ENCODE results near the gene RAI1.

The RAI1 gene

DNA sequence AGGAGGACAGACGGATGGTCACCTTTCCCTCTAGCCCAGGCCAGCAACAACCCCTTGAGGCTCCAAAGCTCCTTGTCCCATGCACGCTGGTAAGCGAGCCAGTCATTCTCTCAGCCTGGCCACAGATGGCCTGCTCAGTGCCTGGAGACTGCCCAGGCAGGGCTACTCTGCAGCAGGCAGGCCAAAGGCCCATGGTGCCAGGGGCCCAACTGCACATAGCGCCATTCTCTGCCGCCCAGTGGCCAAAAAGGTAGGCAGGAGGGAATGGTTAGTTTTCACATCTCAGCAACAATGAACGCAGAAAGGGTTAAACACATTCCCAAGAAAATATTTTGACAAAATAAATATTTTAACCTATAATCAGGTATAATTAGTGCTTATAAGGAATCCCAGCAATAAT, 163.2 kb downstream of the RAI1 start:
- no peak overlapping the region for H2BK120ac ChIP-seq (ENCODE audit: low read depth, low read length)
- H3K18ac ChIP-seq (ENCODE audit: low read depth in 1 of 2, low read length in 2 of 2), result no peak overlapping the region
- no peak overlapping the region for H2BK12ac ChIP-seq (ENCODE audit: low read length in 2 of 2)

DNA sequence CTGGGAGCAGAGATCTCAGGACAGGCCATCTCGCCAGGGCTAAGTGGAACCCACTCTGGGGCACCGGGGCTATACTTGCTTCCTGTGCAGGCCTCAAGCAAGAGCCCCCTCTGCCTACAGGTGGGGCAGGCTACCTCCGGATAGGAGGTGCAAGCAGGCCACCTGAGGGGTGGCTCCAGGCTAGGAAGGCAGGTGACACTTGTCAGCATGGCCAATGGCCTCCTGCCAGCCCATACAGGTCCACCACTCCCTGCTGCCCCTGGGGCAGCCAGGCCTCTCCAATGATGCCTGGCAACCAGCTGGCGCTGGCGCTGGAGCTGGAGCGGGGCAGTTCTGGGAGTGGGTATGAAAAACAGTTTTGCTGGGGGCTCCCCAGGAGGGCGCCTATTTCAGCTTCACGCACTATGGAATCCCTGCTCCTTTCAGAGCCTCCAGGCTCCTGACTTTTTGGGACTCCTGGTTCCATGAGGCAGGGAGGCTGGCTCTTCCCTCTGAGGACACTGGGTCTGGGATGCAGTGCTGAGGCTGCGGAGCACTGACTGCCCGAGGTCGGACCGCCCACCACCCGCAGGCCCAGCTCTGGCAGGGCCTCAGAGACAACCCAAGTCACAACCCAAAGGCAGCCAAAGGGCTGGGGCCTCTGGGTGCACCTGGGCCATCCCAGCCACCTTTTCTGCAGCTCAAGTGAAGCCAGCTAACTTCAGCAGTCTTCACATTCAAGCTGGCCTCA, 164.0 kb downstream of the RAI1 start:
- Histone ChIP-seq H3K27ac (ENCODE audit: low read length, poor library complexity, severe bottlenecking) (no peak overlapping the region), H4K8ac (ENCODE audit: low read length) (no peak overlapping the region), H2BK5ac (ENCODE audit: low read depth, low read length, poor library complexity, severe bottlenecking) (no peak overlapping the region), H2AFZ (ENCODE audit: low read depth, low read length) (no peak overlapping the region), H3K14ac (ENCODE audit: low read length in 2 of 2) (no peak overlapping the region), H3K79me1 (replicated peaks; ENCODE audit: low read length, poor library complexity, severe bottlenecking) (no peaks in the 10 kb centered on the region), H3K4me1 (ENCODE audit: control insufficient read depth, insufficient read depth, low read depth, low read length) (peaks cover 35% of the 10 kb centered on the region), H4K91ac (ENCODE audit: low read length) (no peak overlapping the region), H2BK12ac (ENCODE audit: low read length in 2 of 2) (peak overlapping the region in 1 of 2 experiments; percentile 8), H3K4me3 (ENCODE audit: insufficient read depth in 1 of 2, low read depth in 1 of 2, low read length in 2 of 2) (no peak overlapping the region), H3K9me3 (ENCODE audit: control insufficient read depth, low read length) (no peaks in the 10 kb centered on the region), H3K9ac (ENCODE audit: low read length) (no peak overlapping the region), H3K18ac (ENCODE audit: low read depth in 1 of 2, low read length in 2 of 2) (no peak overlapping the region), H2AK5ac (ENCODE audit: low read length, severe bottlenecking) (no peak overlapping the region), H2BK120ac (ENCODE audit: low read depth, low read length) (no peak overlapping the region), H3K23ac (ENCODE audit: low read length in 2 of 2) (no peak overlapping the region), H3K36me3 (ENCODE audit: control insufficient read depth in 1 of 2, insufficient read depth in 2 of 2, low read depth in 1 of 2, low read length in 2 of 2) (peaks cover 13 to 38% of the 10 kb centered on the region in 2 experiments), H3K4ac (ENCODE audit: low read depth in 1 of 2, low read length in 2 of 2) (no peak overlapping the region), H3K27me3 (ENCODE audit: control insufficient read depth in 1 of 2, insufficient read depth in 1 of 2, low read length in 2 of 2) (no peaks in the 10 kb centered on the region), H2BK15ac (ENCODE audit: low read depth, poor library complexity, severe bottlenecking) (no peak overlapping the region), H3K4me2 (ENCODE audit: low read length, poor library complexity, severe bottlenecking) (no peak overlapping the region)
- WGBS, result 97% methylated on average over 12 of the region's 13 CpGs
- DNase-seq, result no peak

More for the DNA sequence above, 163.2 kb downstream of the RAI1 start:
- no peaks in the 10 kb centered on the region for H3K79me1 ChIP-seq (replicated peaks; ENCODE audit: low read length, poor library complexity, severe bottlenecking)
- no peak overlapping the region for H3K4ac ChIP-seq (ENCODE audit: low read depth in 1 of 2, low read length in 2 of 2)
- no peaks in the 10 kb centered on the region for H3K9me3 ChIP-seq (ENCODE audit: control insufficient read depth, low read length)
- peak overlapping the region; percentile 31 for H4K91ac ChIP-seq (ENCODE audit: low read length)
- no peak overlapping the region for H3K4me2 ChIP-seq (ENCODE audit: low read length, poor library complexity, severe bottlenecking)
- H3K23ac ChIP-seq (ENCODE audit: low read length in 2 of 2), result no peak overlapping the region
- no peak for DNase-seq
- WGBS, result 98% methylated on average over 5 of the region's 6 CpGs
- no peaks in the 10 kb centered on the region for H3K27me3 ChIP-seq (ENCODE audit: control insufficient read depth in 1 of 2, insufficient read depth in 1 of 2, low read length in 2 of 2)
- H2BK5ac ChIP-seq (ENCODE audit: low read depth, low read length, poor library complexity, severe bottlenecking), result no peak overlapping the region
- H3K4me1 ChIP-seq (ENCODE audit: control insufficient read depth, insufficient read depth, low read depth, low read length), result peaks cover 33% of the 10 kb centered on the region
- no peak overlapping the region for H3K27ac ChIP-seq (ENCODE audit: low read length, poor library complexity, severe bottlenecking)
- H2BK15ac ChIP-seq (ENCODE audit: low read depth, poor library complexity, severe bottlenecking), result no peak overlapping the region
- no peak overlapping the region for H2AK5ac ChIP-seq (ENCODE audit: low read length, severe bottlenecking)
- H3K9ac ChIP-seq (ENCODE audit: low read length), result no peak overlapping the region
- no peak overlapping the region for H3K14ac ChIP-seq (ENCODE audit: low read length in 2 of 2)
- H3K36me3 ChIP-seq (ENCODE audit: control insufficient read depth in 1 of 2, insufficient read depth in 2 of 2, low read depth in 1 of 2, low read length in 2 of 2), result peaks cover 13 to 38% of the 10 kb centered on the region in 2 experiments
- H4K8ac ChIP-seq (ENCODE audit: low read length), result no peak overlapping the region
- H2AFZ ChIP-seq (ENCODE audit: low read depth, low read length), result no peak overlapping the region
- H3K4me3 ChIP-seq (ENCODE audit: insufficient read depth in 1 of 2, low read depth in 1 of 2, low read length in 2 of 2), result no peak overlapping the region

GRCh38 chr17:17846003-17846402, 164.7 kb downstream of the RAI1 start:
- no peak overlapping the region for H4K8ac ChIP-seq (ENCODE audit: low read length)
- H2AFZ ChIP-seq (ENCODE audit: low read depth, low read length), result no peak overlapping the region
- H2AK5ac ChIP-seq (ENCODE audit: low read length, severe bottlenecking), result no peak overlapping the region
- no peaks in the 10 kb centered on the region for H3K79me1 ChIP-seq (replicated peaks; ENCODE audit: low read length, poor library complexity, severe bottlenecking)
- peaks cover 34% of the 10 kb centered on the region for H3K4me1 ChIP-seq (ENCODE audit: control insufficient read depth, insufficient read depth, low read depth, low read length)
- peak overlapping the region in 1 of 2 experiments; percentile 6 for H2BK12ac ChIP-seq (ENCODE audit: low read length in 2 of 2)
- DNase-seq, result no peak
- no peak overlapping the region for H2BK15ac ChIP-seq (ENCODE audit: low read depth, poor library complexity, severe bottlenecking)
- H3K36me3 ChIP-seq (ENCODE audit: control insufficient read depth in 1 of 2, insufficient read depth in 2 of 2, low read depth in 1 of 2, low read length in 2 of 2), result peaks cover 15 to 44% of the 10 kb centered on the region in 2 experiments
- 84% methylated on average over 8 of the region's 8 CpGs for WGBS
- H3K9ac ChIP-seq (ENCODE audit: low read length), result no peak overlapping the region
- no peak overlapping the region for H3K4me2 ChIP-seq (ENCODE audit: low read length, poor library complexity, severe bottlenecking)
- H3K23ac ChIP-seq (ENCODE audit: low read length in 2 of 2), result no peak overlapping the region
- no peak overlapping the region for H3K4ac ChIP-seq (ENCODE audit: low read depth in 1 of 2, low read length in 2 of 2)
- no peak overlapping the region for H3K14ac ChIP-seq (ENCODE audit: low read length in 2 of 2)
- H3K18ac ChIP-seq (ENCODE audit: low read depth in 1 of 2, low read length in 2 of 2), result peak overlapping the region in 1 of 2 experiments; percentile 26
- no peak overlapping the region for H3K27ac ChIP-seq (ENCODE audit: low read length, poor library complexity, severe bottlenecking)
- H3K9me3 ChIP-seq (ENCODE audit: control insufficient read depth, low read length), result no peaks in the 10 kb centered on the region
- H3K4me3 ChIP-seq (ENCODE audit: insufficient read depth in 1 of 2, low read depth in 1 of 2, low read length in 2 of 2), result no peak overlapping the region
- no peaks in the 10 kb centered on the region for H3K27me3 ChIP-seq (ENCODE audit: control insufficient read depth in 1 of 2, insufficient read depth in 1 of 2, low read length in 2 of 2)
- H2BK120ac ChIP-seq (ENCODE audit: low read depth, low read length), result no peak overlapping the region
- no peak overlapping the region for H4K91ac ChIP-seq (ENCODE audit: low read length)
- H2BK5ac ChIP-seq (ENCODE audit: low read depth, low read length, poor library complexity, severe bottlenecking), result no peak overlapping the region

- Histone ChIP-seq H3K4me3 (ENCODE audit: insufficient read depth in 1 of 2, low read depth in 1 of 2, low read length in 2 of 2) (no peak overlapping the region), H3K27ac (ENCODE audit: low read length, poor library complexity, severe bottlenecking) (no peak overlapping the region)
- WGBS, result 93% methylated on average over 8 of the region's 8 CpGs
Observed at GRCh38 chr17:17846645-17847044, 165.4 kb downstream of the RAI1 start.

More at GRCh38 chr17:17846645-17847044, 165.4 kb downstream of the RAI1 start:
- H2AK5ac ChIP-seq (ENCODE audit: low read length, severe bottlenecking), result no peak overlapping the region
- no peak overlapping the region for H4K8ac ChIP-seq (ENCODE audit: low read length)
- H2BK5ac ChIP-seq (ENCODE audit: low read depth, low read length, poor library complexity, severe bottlenecking), result no peak overlapping the region
- no peaks in the 10 kb centered on the region for H3K9me3 ChIP-seq (ENCODE audit: control insufficient read depth, low read length)
- peaks cover 15 to 48% of the 10 kb centered on the region in 2 experiments for H3K36me3 ChIP-seq (ENCODE audit: control insufficient read depth in 1 of 2, insufficient read depth in 2 of 2, low read depth in 1 of 2, low read length in 2 of 2)
- no peak overlapping the region for H3K4ac ChIP-seq (ENCODE audit: low read depth in 1 of 2, low read length in 2 of 2)
- H3K18ac ChIP-seq (ENCODE audit: low read depth in 1 of 2, low read length in 2 of 2), result no peak overlapping the region
- no peak overlapping the region for H2BK12ac ChIP-seq (ENCODE audit: low read length in 2 of 2)
- H3K79me1 ChIP-seq (replicated peaks; ENCODE audit: low read length, poor library complexity, severe bottlenecking), result no peaks in the 10 kb centered on the region
- peak overlapping the region; percentile 22 for H4K91ac ChIP-seq (ENCODE audit: low read length)
- H2BK15ac ChIP-seq (ENCODE audit: low read depth, poor library complexity, severe bottlenecking), result no peak overlapping the region
- H3K27me3 ChIP-seq (ENCODE audit: control insufficient read depth in 1 of 2, insufficient read depth in 1 of 2, low read length in 2 of 2), result no peaks in the 10 kb centered on the region
- H3K14ac ChIP-seq (ENCODE audit: low read length in 2 of 2), result no peak overlapping the region
- no peak overlapping the region for H3K4me2 ChIP-seq (ENCODE audit: low read length, poor library complexity, severe bottlenecking)
- DNase-seq, result no peak
- no peak overlapping the region for H3K9ac ChIP-seq (ENCODE audit: low read length)
- no peak overlapping the region for H2AFZ ChIP-seq (ENCODE audit: low read depth, low read length)
- peaks cover 35% of the 10 kb centered on the region for H3K4me1 ChIP-seq (ENCODE audit: control insufficient read depth, insufficient read depth, low read depth, low read length)
- no peak overlapping the region for H2BK120ac ChIP-seq (ENCODE audit: low read depth, low read length)
- no peak overlapping the region for H3K23ac ChIP-seq (ENCODE audit: low read length in 2 of 2)
